DND-41 (cell line): Measurements from ENCODE around the gene TRIM31.

Experiments
- CTCF ChIP-seq: IDR thresholded peaks from 2 replicates; pipeline ENCODE4 v1.5.1; 2012; ENCODE audit warnings: borderline replicate concordance, low read length, moderate library complexity, mild to moderate bottlenecking; ENCODE audit not compliant: poor library complexity, severe bottlenecking; ENCODE audit errors: extremely low read depth
- EZH2 ChIP-seq: IDR thresholded peaks from 3 replicates; pipeline ENCODE4 v1.6.1; 2012; ENCODE audit warnings: borderline replicate concordance, low read depth, mild to moderate bottlenecking, moderate library complexity, low read length, inconsistent platforms; ENCODE audit not compliant: severe bottlenecking

GRCh38 chr6:30130179-30130679 is 17.3 kb upstream of the TRIM31 start:
- no peak for TF ChIP-seq CTCF
- TF ChIP-seq EZH2, result no peak
